NCI-H69 (cell line): ENCODE measurements around the gene NPR3.

ENCODE experiments used
- DNase-seq: peaks from one replicate; lab custom pipeline; 2025; lab: John Stamatoyannopoulos, UW

NPR3 gene

DNA sequence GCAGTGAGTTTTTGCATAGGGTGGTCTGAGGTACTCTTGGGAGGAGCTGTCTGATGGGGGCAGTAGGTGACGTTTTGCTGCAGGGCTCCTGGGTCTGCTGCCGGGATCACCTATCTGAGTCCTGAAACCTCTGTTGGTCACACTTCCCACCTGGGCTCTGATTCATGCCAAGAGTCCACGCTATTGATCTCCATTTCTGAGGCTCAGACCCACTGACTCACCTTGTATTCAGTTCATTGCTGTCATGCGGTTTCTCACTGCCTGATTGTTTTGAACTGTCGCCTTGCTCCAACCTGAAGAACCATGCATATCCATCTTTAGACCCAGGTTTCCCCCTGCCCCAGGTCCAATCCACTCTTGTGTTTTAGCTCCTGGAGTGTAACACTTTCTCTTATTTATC is 101.3 kb downstream of the NPR3 start:
- no peak for DNase-seq

DNA sequence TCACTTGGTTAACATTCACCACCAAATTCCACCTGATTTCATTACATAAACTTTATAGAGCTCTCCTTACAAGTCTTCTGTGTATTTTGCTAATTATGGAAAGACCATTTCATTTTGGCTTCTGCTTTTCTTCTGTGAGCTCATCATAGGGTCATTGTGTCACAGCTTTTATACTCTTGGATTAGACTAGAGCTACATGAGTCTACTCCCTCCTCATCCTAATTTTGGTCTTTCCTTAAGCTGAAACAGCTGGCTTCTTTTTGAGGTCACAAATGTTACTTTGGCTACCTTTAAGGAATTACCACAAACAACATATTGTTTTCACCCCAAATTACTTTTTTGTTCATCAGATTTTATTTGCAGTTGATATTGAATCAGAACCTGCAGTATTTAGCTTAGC is 103.0 kb downstream of the NPR3 start:
- no peak for DNase-seq

DNA sequence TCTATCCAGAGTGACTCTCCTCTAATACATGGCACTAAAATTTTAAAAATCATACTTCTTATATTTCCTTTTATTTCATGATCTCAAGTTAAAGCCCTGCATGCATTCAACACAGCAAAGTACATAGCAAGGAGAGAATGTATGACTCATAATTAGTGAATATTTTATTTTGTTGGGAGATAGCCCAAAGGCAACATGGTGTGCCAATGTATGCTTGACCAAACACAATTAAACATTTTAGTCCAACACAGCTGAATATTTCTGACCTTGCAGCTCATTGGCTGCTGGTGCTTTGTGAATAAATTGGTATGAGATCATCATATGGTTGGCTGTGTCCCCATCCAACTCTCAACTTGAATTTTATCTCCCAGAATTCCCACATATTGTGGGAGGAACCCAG is 103.5 kb downstream of the NPR3 start:
- no peak for DNase-seq

DNA sequence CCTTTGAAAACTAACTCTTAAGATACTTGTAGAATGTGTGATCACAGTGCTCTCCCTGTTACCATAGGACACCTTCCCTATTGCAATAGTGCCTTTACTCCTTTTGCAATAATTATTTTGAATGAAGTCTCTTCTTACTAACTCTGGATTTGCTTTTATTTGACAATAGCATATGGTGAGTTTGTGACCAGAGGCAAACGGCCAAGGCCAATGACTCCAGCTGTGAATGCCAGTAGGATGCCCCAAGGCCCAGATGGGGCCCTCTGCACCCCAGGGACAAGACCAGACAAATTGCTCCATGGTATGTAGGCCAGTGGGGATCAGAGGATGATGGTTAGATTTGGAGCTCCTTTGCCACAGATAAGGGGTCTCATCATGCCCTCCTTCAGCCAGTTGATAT is 116.9 kb downstream of the NPR3 start:
- no peak for DNase-seq

DNA sequence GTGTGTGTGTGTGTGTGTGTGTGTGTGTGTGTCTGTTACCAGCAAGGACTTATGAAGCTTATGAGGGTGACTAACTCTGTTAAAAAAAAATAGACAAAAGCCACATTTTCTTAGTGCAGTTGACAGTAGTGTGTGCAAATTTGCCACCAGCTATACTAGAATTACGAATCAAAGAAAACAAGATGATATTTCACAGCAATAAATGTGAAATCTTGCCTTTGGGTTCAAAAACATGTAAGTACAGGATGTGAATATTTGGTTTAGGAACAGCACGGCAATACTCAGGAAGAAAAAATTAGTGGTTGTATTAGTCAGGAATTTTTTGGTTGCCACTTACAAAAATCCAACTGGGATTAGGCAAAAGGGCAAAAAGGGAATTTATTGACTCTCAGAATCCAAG is 117.4 kb downstream of the NPR3 start:
- DNase-seq, result no peak

DNA sequence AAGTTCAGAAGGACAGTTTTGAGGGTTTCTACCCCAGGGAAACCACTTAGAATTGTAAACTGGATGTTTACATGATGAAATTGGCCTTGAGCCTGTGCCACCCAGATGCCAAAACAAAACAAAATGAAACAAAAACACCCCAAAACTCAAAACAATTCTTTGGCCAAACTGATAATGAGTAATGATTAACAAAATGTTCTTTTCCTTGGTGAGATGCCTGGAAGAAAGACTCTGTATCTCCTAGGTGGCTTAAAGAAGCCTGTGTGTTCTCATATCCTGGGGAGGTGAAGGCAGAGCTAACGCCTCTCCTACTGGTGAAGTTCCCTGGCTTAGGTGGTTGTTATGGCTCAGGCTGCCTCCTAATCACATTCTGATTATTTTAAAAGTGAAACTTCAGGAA is 120.5 kb downstream of the NPR3 start:
- no peak for DNase-seq

DNA sequence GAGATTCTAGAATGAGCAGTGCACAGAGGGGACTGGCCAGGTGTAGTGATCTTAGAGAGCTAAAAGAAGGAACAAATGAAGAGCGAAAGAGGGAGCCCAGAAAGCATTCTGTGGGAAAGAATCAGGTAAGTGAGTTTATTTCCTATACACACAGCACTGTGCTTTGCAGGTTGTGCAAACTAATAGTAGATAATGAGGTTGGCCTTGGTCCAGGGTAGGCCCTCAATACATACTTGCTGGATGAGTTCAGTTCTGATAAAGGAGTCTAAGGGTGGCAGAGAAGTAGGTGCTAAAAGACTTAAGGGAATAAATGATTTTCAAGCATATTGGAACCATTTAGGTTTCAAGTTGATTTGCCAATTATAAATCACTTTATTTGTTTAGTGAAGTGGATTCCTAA is 122.0 kb downstream of the NPR3 start:
- DNase-seq, result no peak

DNA sequence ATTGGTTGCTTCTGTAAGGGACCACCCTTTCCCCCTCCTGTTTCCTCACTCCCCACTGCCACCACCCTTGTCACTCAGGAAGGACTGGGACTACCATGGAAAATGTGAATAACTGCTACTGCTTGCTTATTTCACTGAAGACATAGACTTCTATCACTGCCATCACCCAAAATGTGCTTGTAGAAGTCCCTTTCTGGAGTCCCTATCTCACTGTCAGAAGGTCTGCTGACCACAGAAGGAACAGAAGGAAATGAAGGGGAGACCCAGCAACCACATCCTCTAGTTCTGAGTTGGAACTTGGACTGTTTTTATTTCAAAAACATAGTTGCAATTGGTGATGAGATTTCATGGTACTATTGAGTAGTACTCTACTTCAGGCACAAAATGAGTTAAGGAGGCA is 122.5 kb downstream of the NPR3 start:
- DNase-seq, result no peak

DNA sequence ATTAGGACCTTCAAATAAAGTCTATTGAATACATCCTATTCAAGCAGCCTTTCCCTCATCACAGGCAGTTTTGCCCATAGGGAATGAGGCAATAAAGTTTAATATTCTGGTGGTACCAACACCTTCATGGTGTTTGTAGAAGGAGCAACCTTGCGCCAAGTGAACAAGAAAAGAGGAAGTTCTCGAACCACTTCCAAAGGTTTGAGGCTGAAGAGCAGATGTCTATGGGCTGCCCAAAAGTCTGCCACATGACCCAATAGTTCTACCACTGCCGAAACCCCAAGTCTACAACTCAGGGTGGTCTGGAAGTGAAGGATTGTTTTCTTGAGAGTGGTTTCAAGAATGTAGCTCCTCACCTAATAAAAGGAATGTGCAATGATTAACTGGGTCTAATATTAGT is 123.1 kb downstream of the NPR3 start:
- DNase-seq, result no peak

DNA sequence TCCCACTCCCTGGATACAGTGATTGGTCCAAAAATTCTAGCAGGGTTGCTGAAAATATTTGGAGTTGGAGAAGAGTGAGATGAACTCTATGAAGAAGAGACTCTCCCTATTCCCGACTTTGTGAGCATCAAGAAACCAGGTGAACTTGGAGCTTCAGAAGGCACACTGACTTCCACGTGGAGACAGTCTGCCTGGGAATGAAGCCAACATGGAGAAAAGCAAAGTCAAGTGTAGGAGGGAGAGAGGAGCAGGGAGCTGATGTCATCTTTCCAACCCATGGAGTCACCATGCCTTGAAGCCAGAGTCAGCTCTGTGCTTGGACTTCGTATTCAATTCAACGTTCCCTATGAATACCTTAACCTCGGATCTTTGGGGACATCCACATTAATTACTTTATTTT is 125.1 kb downstream of the NPR3 start:
- DNase-seq, result no peak

DNA sequence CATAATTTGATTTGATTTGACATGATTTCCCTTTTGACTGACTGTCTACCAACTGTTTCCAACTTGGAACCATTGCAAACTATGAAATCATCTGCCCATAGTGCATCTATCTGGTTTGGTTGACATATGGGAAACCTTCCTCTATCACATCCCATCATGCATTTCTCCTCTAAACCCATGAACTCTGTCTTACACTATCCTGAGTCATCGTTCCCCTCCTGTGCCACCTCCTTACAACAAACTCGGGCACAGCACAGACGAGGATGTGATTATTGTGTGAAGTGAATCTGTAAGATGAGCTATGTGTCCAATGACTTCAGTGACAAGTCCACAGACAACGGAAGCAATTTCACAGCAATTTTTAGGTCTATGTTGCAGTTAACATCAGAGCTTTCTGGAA is 126.1 kb downstream of the NPR3 start:
- no peak for DNase-seq

DNA sequence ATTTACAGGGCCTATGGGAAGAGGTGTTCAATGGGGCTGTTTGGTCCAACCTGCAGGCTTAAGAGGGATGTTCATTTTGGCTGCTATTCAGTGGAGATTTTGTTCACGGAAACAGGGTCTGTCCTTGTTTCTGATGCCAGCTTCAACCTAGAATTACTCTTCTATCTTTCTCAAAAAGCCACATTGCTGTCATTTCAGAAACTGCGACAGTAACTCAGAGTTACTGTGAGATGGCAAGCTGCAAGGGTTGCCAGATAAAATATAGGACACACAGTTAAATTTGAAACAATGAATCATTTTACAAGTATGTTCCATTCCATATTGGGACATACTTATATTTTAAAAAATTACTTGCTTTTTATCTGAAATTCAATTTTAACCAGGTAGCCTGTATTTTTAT is 128.0 kb downstream of the NPR3 start:
- DNase-seq, result no peak

DNA sequence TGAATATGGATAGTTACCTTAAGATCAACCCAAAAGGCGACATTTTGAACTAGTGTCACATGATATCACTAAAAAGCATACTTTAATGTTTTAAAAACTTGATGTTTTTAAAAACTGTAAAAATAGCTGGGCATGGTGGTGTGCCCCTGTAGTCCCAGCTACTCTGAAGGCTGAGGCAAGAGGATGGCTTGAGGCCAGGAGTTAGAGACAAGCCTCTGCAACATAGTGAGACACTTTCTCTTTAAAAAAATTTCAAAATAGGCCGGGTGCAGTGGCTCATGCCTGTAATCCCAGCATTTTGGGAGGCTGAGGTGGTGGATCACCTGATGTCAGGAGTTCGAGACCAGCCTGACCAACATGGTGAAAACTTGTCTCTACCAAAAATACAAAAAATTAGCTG is 129.5 kb downstream of the NPR3 start:
- DNase-seq, result no peak
